Measurements from ENCODE around the gene RMDN2. TPM values are rescaled to one million over a fixed set of nuclear protein-coding genes. Genes with fewer than 3 reads are reported as not detected.

RMDN2 gene
- total RNA-seq, 4 donors from 2014 or later: 9.6 to 14.4 (median 12.0) TPM

- H3K4me3 ChIP-seq: no peak overlapping the region
- peaks cover 0 to 15% (median 2%) of the 10 kb centered on the region in 4 donors for H3K4me1 ChIP-seq
- no peaks in the 10 kb centered on the region for H3K27me3 ChIP-seq
- DNase-seq (ENCODE audit: low spot score in 2 of 2): no peak
- no peaks in the 10 kb centered on the region for H3K9me3 ChIP-seq
- WGBS, 2 donors: 90 to 91% methylated on average over 2 of the region's 2 CpGs
- no peak overlapping the region for H3K27ac ChIP-seq
- H3K36me3 ChIP-seq: no peaks in the 10 kb centered on the region
- TF ChIP-seq POLR2A (IDR thresholded peaks at IDR 0.05) (no peak), CTCF (IDR thresholded peaks at IDR 0.05) (no peak), EP300 (IDR thresholded peaks at IDR 0.05) (no peak)
These were observed 107.9 kb downstream of the RMDN2 start for GRCh38 chr2:38032946-38033345.

- Histone ChIP-seq H3K27me3 (no peaks in the 10 kb centered on the region), H3K9me3 (no peaks in the 10 kb centered on the region), H3K27ac (no peak overlapping the region), H3K4me1 (peaks cover 0 to 22% (median 8%) of the 10 kb centered on the region in 4 donors), H3K36me3 (no peaks in the 10 kb centered on the region), H3K4me3 (no peak overlapping the region)
- TF ChIP-seq POLR2A (IDR thresholded peaks at IDR 0.05) (no peak), CTCF (IDR thresholded peaks at IDR 0.05) (no peak), EP300 (IDR thresholded peaks at IDR 0.05) (no peak)
- WGBS, 2 donors: 43 to 63% methylated on average over 2 of the region's 2 CpGs
- DNase-seq (ENCODE audit: low spot score in 2 of 2): no peak
These were observed 108.6 kb downstream of the RMDN2 start for GRCh38 chr2:38033646-38034045.

- no peaks in the 10 kb centered on the region for H3K36me3 ChIP-seq
- H3K4me3 ChIP-seq: no peak overlapping the region
- no peak for TF ChIP-seq POLR2A (IDR thresholded peaks at IDR 0.05)
- TF ChIP-seq CTCF (IDR thresholded peaks at IDR 0.05): no peak
- no peak for TF ChIP-seq EP300 (IDR thresholded peaks at IDR 0.05)
- no peak overlapping the region for H3K27ac ChIP-seq
- DNase-seq (ENCODE audit: low spot score in 2 of 2): no peak
- peaks cover 0 to 21% (median 9%) of the 10 kb centered on the region in 4 donors for H3K4me1 ChIP-seq
- H3K9me3 ChIP-seq: no peaks in the 10 kb centered on the region
- 82 to 83% methylated on average over 7 of the region's 7 CpGs for WGBS, 2 donors
- H3K27me3 ChIP-seq: no peaks in the 10 kb centered on the region
These were observed 110.9 kb downstream of the RMDN2 start for GRCh38 chr2:38035968-38036367.

GRCh38 chr2:38037325-38037724, 112.2 kb downstream of the RMDN2 start:
- WGBS, 2 donors: 80 to 83% methylated on average over 4 of the region's 4 CpGs
- no peak for TF ChIP-seq POLR2A (IDR thresholded peaks at IDR 0.05)
- TF ChIP-seq CTCF (IDR thresholded peaks at IDR 0.05): no peak
- no peak for TF ChIP-seq EP300 (IDR thresholded peaks at IDR 0.05)
- DNase-seq (ENCODE audit: low spot score in 2 of 2): no peak
- H3K9me3 ChIP-seq: no peaks in the 10 kb centered on the region
- H3K36me3 ChIP-seq: no peaks in the 10 kb centered on the region
- peak overlapping the region in 1 of 4 donors; percentile 46 for H3K4me3 ChIP-seq
- H3K27ac ChIP-seq: peak overlapping the region in 2 of 4 donors; percentile 77 to 81
- peaks cover 0 to 20% (median 9%) of the 10 kb centered on the region in 4 donors for H3K4me1 ChIP-seq
- no peaks in the 10 kb centered on the region for H3K27me3 ChIP-seq

- peak in 1 of 2 donors; percentile 41 for DNase-seq (ENCODE audit: low spot score in 2 of 2)
- Histone ChIP-seq H3K36me3 (no peaks in the 10 kb centered on the region), H3K4me3 (peak overlapping the region in 3 of 4 donors; percentile 14 to 46 (median 23)), H3K27me3 (no peaks in the 10 kb centered on the region), H3K4me1 (peaks cover 0 to 20% (median 9%) of the 10 kb centered on the region in 4 donors), H3K27ac (peak overlapping the region in 2 of 4 donors; percentile 77 to 81), H3K9me3 (peaks cover 0 to 4% (median 0%) of the 10 kb centered on the region in 4 donors)
- TF ChIP-seq CTCF (IDR thresholded peaks at IDR 0.05) (peak in 3 of 5 experiments; percentile 20 to 56 (median 36)), POLR2A (IDR thresholded peaks at IDR 0.05) (no peak), EP300 (IDR thresholded peaks at IDR 0.05) (peak in 1 of 2 donors; percentile 45)
- WGBS, 2 donors: 13 to 29% methylated on average over 38 of the region's 38 CpGs
These were observed 112.9 kb downstream of the RMDN2 start for GRCh38 chr2:38037757-38038621.

All from tibial nerve (tissue), 4 donors.